HepG2 (cell line): ENCODE results near the gene OSBPL2.

ENCODE experiments used
- ZNF841 ChIP-seq: sonication (generic); formaldehyde crosslinking; IDR thresholded peaks from 2 replicates; pipeline ENCODE4 v1.8.1; 2023; ENCODE audit warnings: missing genetic modification reagents, borderline replicate concordance
- ZNF878 ChIP-seq: sonication (generic); formaldehyde crosslinking; IDR thresholded peaks from 2 replicates; pipeline ENCODE4 v1.8.1; 2023; ENCODE audit warnings: mild to moderate bottlenecking, missing genetic modification reagents, moderate library complexity

DNA sequence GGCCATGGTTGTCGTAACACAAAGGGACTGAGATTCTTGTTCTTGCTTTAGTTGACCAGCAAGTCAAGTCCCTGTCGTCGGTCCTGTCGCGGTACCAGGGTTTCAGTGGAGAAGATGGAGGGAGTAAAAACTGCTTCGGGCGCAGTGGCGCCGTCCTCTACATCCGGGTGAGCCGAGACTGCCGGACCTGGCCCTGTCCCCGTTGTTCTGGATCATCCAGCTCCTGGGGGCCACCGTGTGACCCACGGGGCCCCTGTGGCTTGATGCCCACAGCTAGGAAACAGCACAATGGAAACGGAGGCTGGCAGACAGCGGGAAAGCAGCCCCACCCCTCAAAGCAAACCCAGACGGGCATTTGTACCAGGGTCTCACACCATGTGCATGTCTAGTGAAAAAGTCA lies 40.5 kb upstream of the OSBPL2 start:
- TF ChIP-seq ZNF878 (CRISPR knock-in tag) (no peak), ZNF841 (no peak)
